CD14-positive monocyte (primary cell): ENCODE measurements around the gene CXCR4. TPM values are rescaled to one million over a fixed set of nuclear protein-coding genes. Genes with fewer than 3 reads are reported as not detected.

Source experiments
- DNase-seq, 3 donors: peaks; one replicate each; pipeline ENCODE4 v3.0.0-alpha.2; 2011 to 2022
- H2AFZ ChIP-seq: 2 replicates; pipeline ENCODE4 v1.6.0; 2012; ENCODE audit warnings: mild to moderate bottlenecking, low read depth, low read length, inconsistent platforms; ENCODE audit not compliant: insufficient read depth, poor library complexity, severe bottlenecking
- H3K27ac ChIP-seq, 2 donors: 1 replicate in 1 of 2; 2 replicates in 1 of 2; pipeline ENCODE4 v1.5.1; 2012 to 2013; ENCODE audit warnings: low read length in 2 of 2, control low read depth in 1 of 2, inconsistent platforms in 1 of 2, low read depth in 1 of 2, mild to moderate bottlenecking in 1 of 2
- H3K27me3 ChIP-seq, 2 donors: one replicate each; pipeline versions ENCODE4 v1.6.0 to v1.6.1; 2011 to 2013; ENCODE audit warnings: low read length in 2 of 2; ENCODE audit not compliant: control insufficient read depth in 2 of 2, insufficient read depth in 2 of 2
- H3K36me3 ChIP-seq, 2 donors: replicated peaks in 1 of 2; 1 replicate in 1 of 2; 2 replicates in 1 of 2; pipeline versions ENCODE4 v1.5.1 to v1.6.1; 2012 to 2013; ENCODE audit warnings: low read length in 2 of 2, control low read depth in 1 of 2, inconsistent platforms in 1 of 2, mild to moderate bottlenecking in 1 of 2; ENCODE audit not compliant: insufficient read depth in 2 of 2, control insufficient read depth in 1 of 2
- H3K4me1 ChIP-seq, 2 donors: 1 replicate in 1 of 2; 2 replicates in 1 of 2; pipeline versions ENCODE4 v1.5.1 to v1.6.1; 2012 to 2013; ENCODE audit warnings: low read length in 2 of 2, control low read depth in 1 of 2, inconsistent platforms in 1 of 2, mild to moderate bottlenecking in 1 of 2, moderate library complexity in 1 of 2; ENCODE audit not compliant: insufficient read depth in 2 of 2, control insufficient read depth in 1 of 2
- H3K4me2 ChIP-seq: replicated peaks from 2 replicates; pipeline ENCODE3; 2012; ENCODE audit warnings: low read length, moderate library complexity, mild to moderate bottlenecking; ENCODE audit not compliant: poor library complexity, severe bottlenecking; ENCODE audit errors: extremely low read depth
- H3K4me3 ChIP-seq, 3 experiments: fragments of 200-600 bp in 1 of 3; sonication (generic) in 1 of 3; replicated peaks in 1 of 3; 1 replicate in 2 of 3; 2 replicates in 1 of 3; pipeline ENCODE4 v1.5.1; 2011 to 2013; ENCODE audit warnings: low read length in 3 of 3, mild to moderate bottlenecking in 3 of 3, control low read depth in 2 of 3, low read depth in 2 of 3, inconsistent platforms in 1 of 3, moderate library complexity in 1 of 3
- H3K79me2 ChIP-seq: 2 replicates; pipeline ENCODE4 v1.6.0; 2012; ENCODE audit warnings: mild to moderate bottlenecking, control low read depth, inconsistent platforms, low read length, moderate library complexity; ENCODE audit not compliant: insufficient read depth
- H3K9ac ChIP-seq: 2 replicates; pipeline ENCODE4 v1.6.0; 2017; ENCODE audit warnings: low read length, mild to moderate bottlenecking; ENCODE audit not compliant: insufficient read depth, poor library complexity, severe bottlenecking
- H3K9me3 ChIP-seq, 2 donors: replicated peaks in 1 of 2; 1 replicate in 1 of 2; 2 replicates in 1 of 2; pipeline versions ENCODE4 v1.5.1 to v1.6.1; 2012 to 2013; ENCODE audit warnings: low read length in 2 of 2, control low read depth in 1 of 2; ENCODE audit not compliant: control insufficient read depth in 1 of 2, insufficient read depth in 1 of 2
- H4K20me1 ChIP-seq: 2 replicates; pipeline ENCODE4 v1.6.0; 2012; ENCODE audit warnings: mild to moderate bottlenecking, low read length, control low read depth, moderate library complexity; ENCODE audit not compliant: insufficient read depth
- H3K27ac Mint-ChIP-seq, 7 donors: one replicate each; pipeline ENCODE4 v1.8.0; 2020; ENCODE audit warnings: mild to moderate bottlenecking in 7 of 7, mixed read lengths in 7 of 7, moderate library complexity in 6 of 7, inconsistent platforms in 2 of 7
- H3K27me3 Mint-ChIP-seq, 3 donors: one replicate each; pipeline ENCODE4 v1.8.0; 2021 to 2022; ENCODE audit warnings: low read depth in 3 of 3, mild to moderate bottlenecking in 3 of 3, mixed read lengths in 3 of 3, moderate library complexity in 3 of 3, inconsistent platforms in 1 of 3
- H3K36me3 Mint-ChIP-seq, 2 donors: one replicate each; pipeline ENCODE4 v1.8.0; 2020; ENCODE audit warnings: mixed read lengths in 2 of 2, inconsistent platforms in 1 of 2, mild to moderate bottlenecking in 1 of 2
- H3K4me1 Mint-ChIP-seq: one replicate; pipeline ENCODE4 v1.8.0; 2020; ENCODE audit warnings: mild to moderate bottlenecking, mixed read lengths
- H3K4me3 Mint-ChIP-seq, 2 donors: one replicate each; pipeline ENCODE4 v1.8.0; 2020; ENCODE audit warnings: mild to moderate bottlenecking in 2 of 2, mixed read lengths in 2 of 2, moderate library complexity in 1 of 2
- H3K9me3 Mint-ChIP-seq, 7 donors: one replicate each; pipeline ENCODE4 v1.8.0; 2020 to 2022; ENCODE audit warnings: mixed read lengths in 7 of 7, mild to moderate bottlenecking in 6 of 7, moderate library complexity in 6 of 7, inconsistent platforms in 2 of 7
- CTCF ChIP-seq: fragments of 200-600 bp; IDR thresholded peaks from one replicate; pipeline ENCODE4 v1.8.0; 2022; ENCODE audit warnings: antibody characterized with exemption, mild to moderate bottlenecking
- whole genome bisulfite sequencing: methylation state at CpG from one replicate; pipeline ENCODE4 v1.1.5; 2013; ENCODE audit warnings: missing lambda C conversion rate; ENCODE audit not compliant: insufficient coverage; 5-methylcytosine and 5-hydroxymethylcytosine counted together
- intact Hi-C, 2 donors: fragments of 100-400 bp; cut with micrococcal nuclease; formaldehyde crosslinking; loops; one replicate each; pipeline versions ENCODE4 v1.15.0 to v1.15.1; 2023
- polyA plus RNA-seq, 3 donors: library from polyadenylated mRNA; depleted of rRNA in 1 of 3; unstranded in 2 of 3; stranded (reverse) in 1 of 3; fragments of 300-500 nt in 2 of 3; fragments of >200 nt in 1 of 3; fragmentation: Illumina TruSeq in 2 of 3; gene quantifications; 1 replicate in 2 of 3; 2 replicates in 1 of 3; pipeline ENCODE4 v1.2.3, GENCODE V29; 2012 to 2021

Gene CXCR4
- polyA plus RNA-seq, 3 donors, result 140 to 1,274 (median 391) TPM

GRCh38 chr2:136118819-136119716 is 1.1 kb upstream of the CXCR4 start:
- under 1% methylated on average over 20 of the region's 52 CpGs for WGBS
- H3K4me2 ChIP-seq, result peak overlapping the region; percentile 95
- peak overlapping the region; percentile 95 to 99 (median 97) for H3K27ac Mint-ChIP-seq
- H3K9me3 ChIP-seq, result no peaks in the 10 kb centered on the region
- peak; percentile 57 to 78 (median 69) for DNase-seq
- peak overlapping the region; percentile 95 to 99 for H3K27ac ChIP-seq
- peak overlapping the region; percentile 98 to 99 (median 98) for H3K4me3 ChIP-seq
- peaks cover 50 to 66% of the 10 kb centered on the region in 2 donors for H3K4me1 ChIP-seq
- intact Hi-C loops, result loop anchor here (2.0 to 10.0 kb wide), 12 partner anchors 64 to 374 kb away; partner anchors contain the start of genes DARS1 (in 1 of the 2) and UBXN4 (in 1 of the 2)
- peaks cover 57% of the 10 kb centered on the region for H3K4me1 Mint-ChIP-seq
- H3K36me3 Mint-ChIP-seq, result peaks cover 18% of the 10 kb centered on the region in 2 donors
- peak overlapping the region; percentile 98 for H3K4me3 Mint-ChIP-seq
- H3K27me3 ChIP-seq, result no peaks in the 10 kb centered on the region
- no peak for TF ChIP-seq CTCF
- peaks cover 0 to 2% (median 0%) of the 10 kb centered on the region in 7 donors for H3K9me3 Mint-ChIP-seq
- H3K79me2 ChIP-seq, result peaks cover 58% of the 10 kb centered on the region
- H4K20me1 ChIP-seq, result peaks cover 31% of the 10 kb centered on the region
- H3K36me3 ChIP-seq, result peaks cover 14% of the 10 kb centered on the region in 2 donors
- H2AFZ ChIP-seq, result peak overlapping the region; percentile 71
- H3K9ac ChIP-seq, result peak overlapping the region; percentile 96
- H3K27me3 Mint-ChIP-seq, result peaks cover 0 to 2% (median 1%) of the 10 kb centered on the region in 3 donors

- peak overlapping the region; percentile 95 to 99 for H3K27ac ChIP-seq
- H3K4me2 ChIP-seq, result peak overlapping the region; percentile 95
- H3K4me3 ChIP-seq, result peak overlapping the region; percentile 98 to 99 (median 98)
- peaks cover 73% of the 10 kb centered on the region for H3K79me2 ChIP-seq
- Mint-ChIP-seq H3K9me3 (peaks cover 0 to 2% (median 0%) of the 10 kb centered on the region in 7 donors), H3K36me3 (peaks cover 26 to 28% of the 10 kb centered on the region in 2 donors), H3K4me1 (peaks cover 58% of the 10 kb centered on the region), H3K27me3 (peaks cover 0 to 2% (median 0%) of the 10 kb centered on the region in 3 donors), H3K27ac (peak overlapping the region; percentile 93 to 99 (median 97)), H3K4me3 (peak overlapping the region; percentile 98)
- H3K4me1 ChIP-seq, result peaks cover 60 to 66% of the 10 kb centered on the region in 2 donors
- intact Hi-C loops, result loop anchor here (2.0 to 10.0 kb wide), 12 partner anchors 19 to 373 kb away; partner anchors contain the start of genes DARS1 (in 1 of the 2) and UBXN4 (in 1 of the 2)
- DNase-seq, result peak in 2 of 3 donors; percentile 38 to 41
- no peaks in the 10 kb centered on the region for H3K27me3 ChIP-seq
- WGBS, result under 1% methylated on average over 35 of the region's 35 CpGs
- H2AFZ ChIP-seq, result no peak overlapping the region
- H3K9ac ChIP-seq, result peak overlapping the region; percentile 96
- H3K9me3 ChIP-seq, result no peaks in the 10 kb centered on the region
- TF ChIP-seq CTCF, result no peak
- H3K36me3 ChIP-seq, result peaks cover 20% of the 10 kb centered on the region in 2 donors
- peaks cover 35% of the 10 kb centered on the region for H4K20me1 ChIP-seq
Measured at GRCh38 chr2:136117391-136117841, 533 bp downstream of the CXCR4 start.
